ENCODE measurements around the gene THSD4.

DNA sequence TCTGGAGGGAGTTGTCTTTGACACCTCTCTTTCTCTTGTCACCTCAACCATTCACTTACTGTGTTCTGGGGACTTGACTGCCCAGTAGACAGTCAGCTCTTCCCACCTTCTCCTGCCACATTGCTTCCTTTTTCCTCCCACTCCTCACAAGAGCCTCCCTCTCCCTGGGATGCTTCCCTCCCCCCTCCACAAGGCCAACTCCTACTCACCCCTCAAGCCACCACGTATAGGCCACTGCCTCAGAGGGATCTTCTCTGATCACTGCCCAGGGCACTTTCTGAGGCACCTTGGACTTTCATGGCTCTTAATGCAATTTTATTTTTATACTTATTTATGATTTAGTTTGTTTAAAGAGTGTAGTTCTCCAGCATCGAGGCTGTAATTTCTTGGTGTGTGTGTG lies 23.2 kb downstream of the THSD4 start:
- TF ChIP-seq CTCF (IDR thresholded peaks at IDR 0.05): no peak
- no peak for TF ChIP-seq POLR2A (IDR thresholded peaks at IDR 0.05)
- TF ChIP-seq POLR2AphosphoS5 (IDR thresholded peaks at IDR 0.05; ENCODE audit: insufficient read depth in 1 of 2, low read depth in 1 of 2): no peak
